HS-5 (cell line): ENCODE measurements around the gene GALNT18.

Experiments used
- DNase-seq: peaks from one replicate; pipeline ENCODE4 v3.0.0-alpha.2; 2012; ENCODE audit warnings: low read depth

GALNT18 gene

DNA sequence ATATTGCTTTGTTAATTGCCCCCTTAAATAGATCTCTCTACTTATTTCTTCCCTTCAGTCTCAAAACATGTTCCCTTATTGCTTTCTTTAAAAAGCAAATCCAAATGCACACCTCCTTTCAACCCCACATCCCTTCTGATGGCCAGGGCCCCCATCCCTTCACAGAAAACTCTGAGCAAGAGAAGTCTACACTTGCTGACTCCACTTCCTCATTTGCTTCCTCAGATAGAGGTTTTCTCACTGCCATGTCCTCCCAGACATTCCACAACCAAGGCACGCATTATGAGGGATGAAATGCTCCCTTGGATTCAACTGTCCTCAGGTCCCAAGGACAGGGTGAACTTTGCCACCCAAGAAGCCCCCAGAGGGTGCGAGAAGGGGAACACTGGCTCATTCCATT is 311.9 kb downstream of the GALNT18 start:
- no peak for DNase-seq

GRCh38 chr11:11308249-11308648 is 313.6 kb downstream of the GALNT18 start:
- no peak for DNase-seq

DNA sequence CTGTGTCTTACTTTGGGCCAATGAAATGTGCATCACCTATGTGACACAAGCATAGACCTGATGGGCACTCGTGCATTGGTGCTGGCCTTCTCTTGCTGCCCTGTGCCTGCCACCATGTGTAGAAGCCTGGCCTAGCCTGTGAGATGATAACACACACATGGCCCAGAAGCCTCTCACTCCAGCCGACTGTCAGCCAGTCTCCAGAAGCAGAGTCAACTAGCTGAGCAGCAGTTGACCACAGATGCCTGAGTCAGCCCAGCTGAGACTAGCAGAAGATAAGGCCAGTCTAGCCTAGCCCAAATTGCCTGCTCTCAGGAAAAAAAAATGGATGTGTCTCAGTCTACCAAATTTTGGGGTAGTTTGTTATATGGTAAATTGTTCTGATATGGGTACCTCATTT is 314.9 kb downstream of the GALNT18 start:
- DNase-seq, result no peak

DNA sequence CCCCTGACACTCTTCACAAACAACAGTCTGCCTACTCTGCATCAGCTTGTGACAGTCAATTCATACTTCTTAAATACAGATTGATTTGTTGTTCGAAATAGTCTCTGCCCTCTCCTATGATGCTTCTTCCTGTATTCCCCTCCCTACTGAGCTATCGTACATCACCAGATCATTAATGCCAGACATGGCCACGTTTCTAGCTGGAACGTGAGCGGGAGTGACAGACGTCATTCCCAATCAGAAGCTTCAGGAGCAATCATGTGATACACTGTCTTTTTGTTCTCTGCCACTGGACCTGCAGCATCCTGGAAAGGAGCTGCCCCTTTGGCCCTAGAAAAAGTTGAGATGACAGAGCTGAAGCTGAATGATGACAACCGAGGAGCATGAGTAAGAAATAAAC is 317.3 kb downstream of the GALNT18 start:
- no peak for DNase-seq

DNA sequence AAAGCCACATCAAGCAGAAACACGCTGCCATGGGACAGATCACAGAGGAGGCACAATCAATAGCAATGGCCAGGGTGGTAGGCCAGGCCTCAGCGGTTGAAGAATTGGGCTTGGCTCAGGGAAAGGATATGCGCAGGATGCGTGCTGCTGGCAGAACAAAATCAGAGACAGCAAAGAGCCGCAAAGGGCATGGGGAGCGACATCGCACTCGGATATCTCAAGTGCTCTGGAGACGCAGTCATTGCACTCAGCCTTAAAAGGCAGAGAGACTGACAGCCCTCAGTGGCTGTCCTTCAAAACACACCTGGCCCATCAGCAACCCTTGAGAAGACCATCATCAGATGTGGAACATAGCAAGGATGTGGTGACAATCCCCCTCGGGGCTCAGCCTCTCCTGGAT is 319.2 kb downstream of the GALNT18 start:
- no peak for DNase-seq

- DNase-seq, result no peak
Measured at GRCh38 chr11:11301212-11301611, 320.6 kb downstream of the GALNT18 start.

GRCh38 chr11:11297578-11297977 is 324.2 kb downstream of the GALNT18 start:
- DNase-seq, result no peak

- no peak for DNase-seq
Measured at GRCh38 chr11:11296434-11296833, 325.4 kb downstream of the GALNT18 start.

GRCh38 chr11:11294551-11294855 is 327.3 kb downstream of the GALNT18 start:
- no peak for DNase-seq

DNA sequence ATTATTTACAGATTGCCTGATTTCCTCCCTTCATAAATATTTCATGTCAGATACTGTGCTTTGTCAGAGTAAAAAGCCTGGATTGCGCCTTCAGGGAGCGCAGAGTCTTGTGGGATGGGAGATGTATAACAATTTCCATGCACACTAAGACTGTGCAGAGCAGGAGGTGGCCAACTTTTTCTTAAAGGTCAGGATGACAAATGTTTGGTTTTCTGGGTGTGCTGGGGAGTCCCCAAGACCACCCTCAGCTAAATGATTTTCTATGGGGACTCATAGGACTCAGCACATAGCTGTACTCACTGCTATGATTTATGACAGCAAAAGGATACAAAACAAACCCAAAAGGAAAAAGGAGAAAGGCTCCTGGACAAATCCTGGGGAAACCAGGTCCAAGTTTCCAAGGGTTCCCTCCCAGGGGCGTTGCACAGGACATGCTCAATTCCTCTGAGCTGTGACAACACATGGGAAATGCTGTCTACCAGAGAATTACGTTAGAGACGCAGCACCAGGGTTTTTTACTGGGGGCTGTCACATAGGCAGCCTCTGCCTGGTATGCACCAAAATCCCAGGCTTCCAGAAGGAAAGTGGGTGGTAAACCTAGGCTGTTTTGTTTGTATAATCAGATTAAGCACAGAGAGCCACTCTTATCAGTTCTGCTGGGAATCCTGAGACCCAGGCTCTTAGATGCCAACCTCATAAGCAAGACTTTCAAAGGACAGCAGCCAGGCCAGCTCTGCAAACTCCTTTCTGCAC is 327.8 kb downstream of the GALNT18 start:
- DNase-seq, result no peak

DNA sequence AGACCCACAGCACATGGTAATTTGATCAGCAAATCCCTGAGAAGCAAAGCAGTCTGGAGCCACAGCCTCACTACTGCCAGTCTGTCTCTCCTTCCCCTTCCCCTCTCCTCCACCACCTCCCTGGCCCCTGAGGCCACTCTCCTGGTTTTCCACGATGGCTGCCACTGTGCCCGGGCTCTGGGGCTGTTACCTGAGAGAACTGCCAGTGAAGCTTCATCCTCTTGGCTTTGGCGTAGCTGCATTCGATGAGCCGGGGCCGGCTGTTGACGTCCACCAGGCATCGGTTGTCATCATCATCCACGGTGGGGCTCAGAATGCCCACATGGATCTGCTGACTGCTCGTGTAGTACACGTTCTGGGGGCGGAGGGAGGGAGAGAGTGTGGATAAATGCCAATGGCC is 329.0 kb downstream of the GALNT18 start:
- no peak for DNase-seq

GRCh38 chr11:11291041-11292015 is 330.5 kb downstream of the GALNT18 start:
- DNase-seq, result no peak

GRCh38 chr11:11290354-11290753 is 331.5 kb downstream of the GALNT18 start:
- DNase-seq, result no peak

DNA sequence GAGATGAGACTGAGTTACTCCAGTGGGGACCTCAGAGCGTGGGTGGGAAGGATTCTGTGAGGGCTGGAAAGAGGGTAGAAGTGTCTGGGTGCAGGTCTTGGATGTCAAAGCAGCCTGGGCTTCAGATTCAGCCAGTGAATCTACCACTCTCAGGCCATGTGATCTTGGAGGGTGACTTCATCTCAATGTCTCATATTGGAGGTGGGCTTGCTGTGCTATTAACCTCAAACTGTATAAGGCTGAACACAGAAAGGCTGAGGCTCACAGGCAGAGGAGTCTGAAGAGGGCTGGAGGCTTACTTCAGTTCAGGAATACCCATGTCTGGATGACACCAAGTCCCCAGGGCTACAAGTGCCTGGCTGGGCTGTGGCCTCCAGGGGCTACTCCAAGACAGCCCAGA is 332.1 kb downstream of the GALNT18 start:
- no peak for DNase-seq

GRCh38 chr11:11288972-11289616 is 332.7 kb downstream of the GALNT18 start:
- no peak for DNase-seq

GRCh38 chr11:11284481-11284880 is 337.3 kb downstream of the GALNT18 start:
- DNase-seq, result no peak

DNA sequence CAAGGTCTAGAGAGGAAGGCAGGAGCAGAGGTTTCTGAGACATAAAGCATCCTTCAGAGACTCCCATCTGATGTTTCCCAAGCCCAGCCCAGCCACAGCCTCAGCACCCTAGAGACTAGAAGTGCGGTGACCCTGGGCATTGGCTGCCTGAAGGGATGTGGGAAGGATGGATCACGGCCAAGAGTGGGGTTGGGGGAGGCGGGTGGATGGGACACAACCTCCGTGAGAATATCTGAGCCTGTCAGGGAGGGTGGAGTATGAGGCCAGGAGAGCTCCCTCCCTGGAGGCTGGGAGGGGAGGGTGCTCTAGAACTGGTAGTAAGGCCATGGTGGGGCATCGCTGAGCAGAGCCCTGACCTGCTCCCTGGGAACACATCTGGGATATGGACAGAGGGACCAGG is 340.2 kb downstream of the GALNT18 start:
- DNase-seq, result no peak

GRCh38 chr11:11280826-11281225 is 341.0 kb downstream of the GALNT18 start:
- DNase-seq, result no peak

GRCh38 chr11:11279956-11280689 is 341.7 kb downstream of the GALNT18 start:
- no peak for DNase-seq

GRCh38 chr11:11272254-11272653 is 349.6 kb downstream of the GALNT18 start:
- DNase-seq, result no peak

DNA sequence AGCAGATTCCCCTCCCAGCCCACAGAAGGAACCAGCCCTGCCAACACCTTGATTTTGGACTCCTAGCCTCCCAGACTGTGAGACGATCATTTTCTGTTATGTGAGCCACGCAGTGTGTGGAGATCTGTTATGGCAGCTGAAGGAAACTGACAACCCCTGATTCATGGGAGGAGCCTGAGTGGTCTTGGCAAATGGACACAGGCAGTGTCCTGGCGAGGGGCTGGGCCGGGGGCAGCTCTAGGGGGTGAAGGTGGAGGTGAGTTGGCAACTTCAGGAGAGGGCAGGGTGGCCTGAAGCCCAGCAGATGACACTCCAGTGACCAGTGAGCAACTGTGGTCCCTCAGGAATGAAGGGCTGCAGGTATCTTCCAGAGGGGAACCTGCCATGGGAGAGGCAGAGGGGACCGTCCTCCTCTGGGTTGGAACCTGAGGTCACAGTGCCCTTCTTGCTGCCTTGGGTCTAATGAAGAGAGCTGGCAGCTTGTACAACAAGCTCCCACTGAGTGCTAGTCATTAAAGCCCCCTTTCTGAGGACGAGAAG is 351.5 kb downstream of the GALNT18 start:
- DNase-seq, result no peak

DNA sequence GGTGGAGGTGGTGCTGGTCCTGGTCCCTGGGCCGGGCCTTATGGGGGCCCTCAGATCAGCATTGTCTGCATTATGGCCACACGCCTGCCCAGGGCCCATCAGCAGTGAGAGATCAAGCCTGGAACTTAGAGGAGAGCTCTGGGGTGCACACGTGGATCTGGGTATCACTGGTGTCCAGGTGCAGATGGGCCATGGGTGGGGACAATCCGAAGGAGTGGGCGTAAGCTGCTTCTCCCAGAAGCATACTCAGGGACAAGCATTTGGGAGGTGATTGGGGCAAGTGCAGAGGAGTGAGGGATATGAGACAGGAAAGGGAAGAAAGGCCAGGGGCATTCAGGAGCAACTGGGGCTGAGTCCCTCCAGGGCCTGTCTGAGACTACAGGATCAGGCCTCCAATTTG is 353.1 kb downstream of the GALNT18 start:
- DNase-seq, result no peak
